Measurements from ENCODE around the gene NPM1.

The NPM1 gene

GRCh38 chr5:171450423-171451331 lies 63.0 kb downstream of the NPM1 start:
- DNase-seq (ENCODE audit: low read depth in 2 of 2) = peak; percentile 12 to 19

- no peak for DNase-seq (ENCODE audit: low read depth in 2 of 2)
Observed at GRCh38 chr5:171451421-171451820, 63.8 kb downstream of the NPM1 start.

- DNase-seq (ENCODE audit: low read depth in 2 of 2) = no peak
Observed at GRCh38 chr5:171453056-171453725, 65.5 kb downstream of the NPM1 start.

GRCh38 chr5:171453988-171454387 lies 66.3 kb downstream of the NPM1 start:
- no peak for DNase-seq (ENCODE audit: low read depth in 2 of 2)

GRCh38 chr5:171454549-171454948 lies 66.9 kb downstream of the NPM1 start:
- DNase-seq (ENCODE audit: low read depth in 2 of 2) = no peak

GRCh38 chr5:171455522-171455921 lies 67.9 kb downstream of the NPM1 start:
- DNase-seq (ENCODE audit: low read depth in 2 of 2) = no peak

GRCh38 chr5:171457208-171457981 lies 69.7 kb downstream of the NPM1 start:
- no peak for DNase-seq (ENCODE audit: low read depth in 2 of 2)

GRCh38 chr5:171459839-171460238 lies 72.2 kb downstream of the NPM1 start:
- DNase-seq (ENCODE audit: low read depth in 2 of 2) = no peak

Data from stimulated activated CD4-positive, alpha-beta T cell treated with anti-CD3 and anti-CD28 coated beads, Interleukin-1b, Interleukin-23, amount 100 ng/mL, for 4 hours (primary cell).